ENCODE data around the gene PHOSPHO2. TPM values are rescaled to one million over a fixed set of nuclear protein-coding genes. Genes with fewer than 3 reads are reported as not detected.
"Not testable (repeated sequence)": the region's sequence is repeated elsewhere in the genome, so short reads cannot be mapped to it uniquely, and the experiment has no call there.

PHOSPHO2 gene
- total RNA-seq, 1 experiment from 2014 or later: 5.9 TPM

DNA sequence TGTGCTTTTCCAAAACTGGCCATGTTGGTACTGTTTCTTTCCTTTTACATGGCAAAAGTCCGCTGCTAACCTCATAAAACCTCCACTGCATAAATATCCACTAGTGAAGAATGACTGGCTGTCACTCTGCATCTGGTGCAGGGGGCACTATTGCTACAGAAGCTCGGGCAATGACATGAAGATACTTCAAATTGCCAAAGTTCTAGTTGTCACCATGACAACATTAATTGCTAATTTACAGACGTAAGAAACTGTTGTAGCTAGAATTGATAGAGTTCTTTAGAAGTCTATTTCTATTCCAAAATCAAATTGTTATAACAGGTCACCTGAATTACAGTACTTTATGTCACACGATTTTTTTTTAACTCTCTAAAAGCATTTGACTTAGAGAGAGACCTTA is 909 bp upstream of the PHOSPHO2 start:
- H3K27me3 ChIP-seq (ENCODE audit: low read length): no peaks in the 10 kb centered on the region
- no peak overlapping the region for H3K9ac ChIP-seq (ENCODE audit: low read length)
- POLR2A ChIA-PET (ENCODE audit: unreplicated experiment): interaction anchor here (0.7 kb wide), 1 partner anchor 10 kb away, joined by 4 read pairs; no protein-coding TSS in a partner anchor
- TSS peak; percentile 66 for BruUV-seq (replicated peaks)
- intact Hi-C loops (cut with micrococcal nuclease): loop anchor here (10.0 kb wide), 1 partner anchor 109 kb away; the partner anchor contains the start of gene PPIG
- no peaks in the 10 kb centered on the region for H3K9me2 ChIP-seq (replicated peaks; ENCODE audit: low read length)
- H3K4me3 ChIP-seq (ENCODE audit: low read length): peak overlapping the region; percentile 70
- DNase-seq (peak; percentile 19), ATAC-seq (no peak)
- 0 out of 2 replicates have a peak, but pooled peaks cover 4% of the 10 kb centered on the region for H3K9me3 ChIP-seq (ENCODE audit: low read length)
- TF ChIP-seq EZH2phosphoT487 (IDR thresholded peaks at IDR 0.05; ENCODE audit: borderline replicate concordance, low read length) (no peak), EZH2 (IDR thresholded peaks at IDR 0.05; ENCODE audit: low read length, unreplicated experiment) (no peak)
- TF ChIP-seq, protein P1, sequence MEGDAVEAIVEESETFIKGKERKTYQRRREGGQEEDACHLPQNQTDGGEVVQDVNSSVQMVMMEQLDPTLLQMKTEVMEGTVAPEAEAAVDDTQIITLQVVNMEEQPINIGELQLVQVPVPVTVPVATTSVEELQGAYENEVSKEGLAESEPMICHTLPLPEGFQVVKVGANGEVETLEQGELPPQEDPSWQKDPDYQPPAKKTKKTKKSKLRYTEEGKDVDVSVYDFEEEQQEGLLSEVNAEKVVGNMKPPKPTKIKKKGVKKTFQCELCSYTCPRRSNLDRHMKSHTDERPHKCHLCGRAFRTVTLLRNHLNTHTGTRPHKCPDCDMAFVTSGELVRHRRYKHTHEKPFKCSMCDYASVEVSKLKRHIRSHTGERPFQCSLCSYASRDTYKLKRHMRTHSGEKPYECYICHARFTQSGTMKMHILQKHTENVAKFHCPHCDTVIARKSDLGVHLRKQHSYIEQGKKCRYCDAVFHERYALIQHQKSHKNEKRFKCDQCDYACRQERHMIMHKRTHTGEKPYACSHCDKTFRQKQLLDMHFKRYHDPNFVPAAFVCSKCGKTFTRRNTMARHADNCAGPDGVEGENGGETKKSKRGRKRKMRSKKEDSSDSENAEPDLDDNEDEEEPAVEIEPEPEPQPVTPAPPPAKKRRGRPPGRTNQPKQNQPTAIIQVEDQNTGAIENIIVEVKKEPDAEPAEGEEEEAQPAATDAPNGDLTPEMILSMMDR (conservative IDR thresholded peaks at IDR 0.05; ENCODE audit: low read depth, low read length): peak; percentile 54
- H3K4me2 ChIP-seq (ENCODE audit: low read length): peak overlapping the region; percentile 86
- CTCF ChIA-PET: no interaction called here
- no peaks in the 10 kb centered on the region for H3K36me3 ChIP-seq (ENCODE audit: low read depth, low read length)
- no peaks in the 10 kb centered on the region for H4K20me1 ChIP-seq (ENCODE audit: low read length)
- H3K4me1 ChIP-seq (ENCODE audit: insufficient read depth, low read length): peaks cover 21% of the 10 kb centered on the region
- peak overlapping the region; percentile 84 for H2AFZ ChIP-seq (ENCODE audit: low read length)
- no peaks in the 10 kb centered on the region for H3F3A ChIP-seq (ENCODE audit: low read length, unreplicated experiment)
- peaks cover 14% of the 10 kb centered on the region; the same call in 1 of the 2 replicates for H3K79me2 ChIP-seq (ENCODE audit: low read length)
- no peak overlapping the region for H3K27ac ChIP-seq (ENCODE audit: low read length)

DNA sequence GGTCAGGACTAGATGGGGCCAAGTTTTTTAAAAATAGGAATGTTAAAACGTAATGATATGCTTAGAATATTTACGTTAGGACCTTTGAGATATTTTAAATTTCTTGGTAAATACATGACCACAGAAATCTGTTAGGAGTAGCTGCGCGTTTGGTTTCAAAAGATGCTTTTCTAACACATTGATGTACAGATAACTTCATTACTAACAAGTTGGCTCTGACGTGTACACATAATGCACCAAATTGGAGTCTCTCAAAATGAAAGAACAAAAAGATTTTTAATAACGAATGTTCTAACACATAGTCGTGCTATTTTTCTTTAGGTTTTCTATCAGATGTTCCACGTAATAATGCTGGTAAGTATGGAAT is 608 bp downstream of the PHOSPHO2 start:
- intact Hi-C loops (cut with micrococcal nuclease): loop anchor here (1.0 to 10.0 kb wide), 3 partner anchors 20 to 110 kb away; partner anchors contain the start of gene PPIG
- H3K27ac ChIP-seq (ENCODE audit: low read length): peak overlapping the region; percentile 78
- H3K9me2 ChIP-seq (replicated peaks; ENCODE audit: low read length): no peaks in the 10 kb centered on the region
- peak overlapping the region; percentile 70 for H3K4me3 ChIP-seq (ENCODE audit: low read length)
- DNase-seq (peak; percentile 22), ATAC-seq (no peak)
- TF ChIP-seq EZH2 (IDR thresholded peaks at IDR 0.05; ENCODE audit: low read length, unreplicated experiment) (no peak), EZH2phosphoT487 (IDR thresholded peaks at IDR 0.05; ENCODE audit: borderline replicate concordance, low read length) (no peak)
- TF ChIP-seq, protein P1 (conservative IDR thresholded peaks at IDR 0.05; ENCODE audit: low read depth, low read length): no peak
- ChIA-PET CTCF (no interaction called here), POLR2A (ENCODE audit: unreplicated experiment) (no interaction called here)
- peak overlapping the region; percentile 88 for H3K9ac ChIP-seq (ENCODE audit: low read length)
- H3K36me3 ChIP-seq (ENCODE audit: low read depth, low read length): no peaks in the 10 kb centered on the region
- H2AFZ ChIP-seq (ENCODE audit: low read length): peak overlapping the region; percentile 84
- peak overlapping the region; percentile 86 for H3K4me2 ChIP-seq (ENCODE audit: low read length)
- TSS peak; percentile 72 for BruUV-seq (replicated peaks)
- peaks cover 14% of the 10 kb centered on the region; the same call in 1 of the 2 replicates for H3K79me2 ChIP-seq (ENCODE audit: low read length)
- no peaks in the 10 kb centered on the region for H4K20me1 ChIP-seq (ENCODE audit: low read length)
- H3F3A ChIP-seq (ENCODE audit: low read length, unreplicated experiment): no peaks in the 10 kb centered on the region
- peaks cover 21% of the 10 kb centered on the region for H3K4me1 ChIP-seq (ENCODE audit: insufficient read depth, low read length)
- no peaks in the 10 kb centered on the region for H3K27me3 ChIP-seq (ENCODE audit: low read length)
- H3K9me3 ChIP-seq (ENCODE audit: low read length): 0 out of 2 replicates have a peak, but pooled peaks cover 4% of the 10 kb centered on the region

DNA sequence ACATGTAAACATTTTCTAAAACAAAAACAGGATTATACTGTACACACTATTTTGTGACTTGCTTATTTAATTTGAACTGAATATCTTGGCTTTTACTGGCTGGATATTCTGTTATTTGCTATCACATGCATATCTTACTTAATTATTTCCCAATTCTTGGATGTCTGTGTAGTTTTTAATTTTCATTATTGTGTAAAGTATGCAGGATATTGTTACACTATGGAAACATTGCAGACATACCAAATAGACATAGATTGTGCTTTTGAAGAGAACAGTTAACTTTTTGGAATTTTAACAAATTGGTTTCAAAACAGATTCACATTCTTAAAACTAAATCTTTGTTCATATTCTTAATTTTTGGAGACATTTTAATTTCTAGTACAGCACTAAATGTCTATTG is 2.1 kb downstream of the PHOSPHO2 start:
- H3K27me3 ChIP-seq (ENCODE audit: low read length): no peaks in the 10 kb centered on the region
- intact Hi-C loops (cut with micrococcal nuclease): loop anchor here (10.0 kb wide), 1 partner anchor 112 kb away; the partner anchor contains the start of gene PPIG
- peak overlapping the region; percentile 86; the same call in 1 of the 2 replicates for H3K4me2 ChIP-seq (ENCODE audit: low read length)
- peak overlapping the region; percentile 88; the same call in 1 of the 2 replicates for H3K9ac ChIP-seq (ENCODE audit: low read length)
- H3K36me3 ChIP-seq (ENCODE audit: low read depth, low read length): no peaks in the 10 kb centered on the region
- BruUV-seq (replicated peaks): no TSS peak
- H3K9me2 ChIP-seq (replicated peaks; ENCODE audit: low read length): no peaks in the 10 kb centered on the region
- no peaks in the 10 kb centered on the region for H4K20me1 ChIP-seq (ENCODE audit: low read length)
- H3K4me1 ChIP-seq (ENCODE audit: insufficient read depth, low read length): peaks cover 21% of the 10 kb centered on the region
- no peaks in the 10 kb centered on the region for H3K9me3 ChIP-seq (ENCODE audit: low read length)
- ATAC-seq (no peak), DNase-seq (no peak)
- H3K27ac ChIP-seq (ENCODE audit: low read length): peak overlapping the region; percentile 78
- H2AFZ ChIP-seq (ENCODE audit: low read length): no peak overlapping the region
- ChIA-PET CTCF (no interaction called here), POLR2A (ENCODE audit: unreplicated experiment) (no interaction called here)
- no peak overlapping the region for H3K4me3 ChIP-seq (ENCODE audit: low read length)
- TF ChIP-seq, protein P1 (conservative IDR thresholded peaks at IDR 0.05; ENCODE audit: low read depth, low read length): no peak
- TF ChIP-seq EZH2phosphoT487 (IDR thresholded peaks at IDR 0.05; ENCODE audit: borderline replicate concordance, low read length): no peak
- TF ChIP-seq EZH2 (IDR thresholded peaks at IDR 0.05; ENCODE audit: low read length, unreplicated experiment): no peak
- H3K79me2 ChIP-seq (ENCODE audit: low read length): peaks cover 14% of the 10 kb centered on the region; the same call in 1 of the 2 replicates
- no peaks in the 10 kb centered on the region for H3F3A ChIP-seq (ENCODE audit: low read length, unreplicated experiment)

DNA sequence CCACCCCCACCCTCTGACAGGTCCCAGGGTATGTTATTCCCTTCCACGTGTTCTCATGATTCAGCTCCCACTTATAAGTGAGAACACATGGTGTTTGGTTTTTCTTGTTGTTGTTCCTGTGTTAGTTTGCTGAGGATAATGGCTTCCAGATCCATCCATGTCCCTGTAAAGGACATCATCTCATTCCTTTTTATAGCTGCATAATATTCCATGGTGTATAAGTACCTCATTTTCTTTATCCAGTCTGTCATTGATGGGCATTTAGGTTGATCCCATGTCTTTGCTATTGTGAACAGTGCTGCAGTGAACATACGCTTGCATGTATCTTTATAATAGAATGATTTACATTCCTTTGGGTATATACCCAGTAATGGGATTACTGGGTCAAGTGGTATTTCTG is 4.9 kb downstream of the PHOSPHO2 start:
- H3K4me3 ChIP-seq (ENCODE audit: low read length); BruUV-seq (replicated peaks); H3K27ac ChIP-seq (ENCODE audit: low read length); H3K9me3 ChIP-seq (ENCODE audit: low read length); H3K27me3 ChIP-seq (ENCODE audit: low read length); H3K36me3 ChIP-seq (ENCODE audit: low read depth, low read length); ATAC-seq; H3K4me2 ChIP-seq (ENCODE audit: low read length); H3K9ac ChIP-seq (ENCODE audit: low read length); H3F3A ChIP-seq (ENCODE audit: low read length, unreplicated experiment); H2AFZ ChIP-seq (ENCODE audit: low read length); DNase-seq; H4K20me1 ChIP-seq (ENCODE audit: low read length); H3K9me2 ChIP-seq (replicated peaks; ENCODE audit: low read length); CTCF ChIA-PET: not testable (repeated sequence)
- peaks cover 14% of the 10 kb centered on the region; the same call in 1 of the 2 replicates for H3K79me2 ChIP-seq (ENCODE audit: low read length)
- H3K4me1 ChIP-seq (ENCODE audit: insufficient read depth, low read length): peaks cover 13% of the 10 kb centered on the region
- intact Hi-C loops (cut with micrococcal nuclease): loop anchor here (10.0 kb wide), 1 partner anchor 114 kb away; the partner anchor contains the start of gene PPIG
- POLR2A ChIA-PET (ENCODE audit: unreplicated experiment): interaction anchor here (0.7 kb wide), 1 partner anchor 18 kb away, joined by 4 read pairs; no protein-coding TSS in a partner anchor

Data from PC-3 (cell line).